HS-27A (cell line): ENCODE data around the gene HIP1.
A peak's percentile ranks its signal among the peaks of the same experiment; 100 is the strongest.
"Not testable (repeated sequence)": the region's sequence is repeated elsewhere in the genome, so short reads cannot be mapped to it uniquely, and the experiment has no call there.

ENCODE experiments used
- DNase-seq: peaks from one replicate; pipeline ENCODE4 v3.0.0-alpha.2; 2012; ENCODE audit warnings: low read depth, missing footprints

Gene HIP1

DNA sequence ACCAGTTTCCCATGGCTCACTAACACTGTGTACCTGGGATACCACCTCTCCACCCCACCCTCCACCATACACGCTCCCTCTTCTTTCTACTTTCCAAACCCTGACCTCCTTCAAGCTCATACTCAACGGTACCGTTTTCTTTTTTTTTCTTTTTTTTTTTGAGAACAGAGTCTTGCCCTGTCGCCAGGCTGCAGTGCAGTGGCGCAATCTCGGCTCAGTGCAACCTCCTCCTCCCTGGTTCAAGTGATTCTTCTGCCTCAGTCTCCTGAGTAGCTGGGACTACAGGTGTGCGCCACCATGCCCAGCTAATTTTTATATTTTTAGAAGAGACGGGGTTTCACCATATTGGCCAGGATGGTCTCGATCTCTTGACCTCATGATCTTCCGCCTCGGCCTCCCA, 129.3 kb downstream of the HIP1 start:
- DNase-seq: not testable (repeated sequence)

- DNase-seq: no peak
Measured at GRCh38 chr7:75608451-75609122, 130.2 kb downstream of the HIP1 start.

DNA sequence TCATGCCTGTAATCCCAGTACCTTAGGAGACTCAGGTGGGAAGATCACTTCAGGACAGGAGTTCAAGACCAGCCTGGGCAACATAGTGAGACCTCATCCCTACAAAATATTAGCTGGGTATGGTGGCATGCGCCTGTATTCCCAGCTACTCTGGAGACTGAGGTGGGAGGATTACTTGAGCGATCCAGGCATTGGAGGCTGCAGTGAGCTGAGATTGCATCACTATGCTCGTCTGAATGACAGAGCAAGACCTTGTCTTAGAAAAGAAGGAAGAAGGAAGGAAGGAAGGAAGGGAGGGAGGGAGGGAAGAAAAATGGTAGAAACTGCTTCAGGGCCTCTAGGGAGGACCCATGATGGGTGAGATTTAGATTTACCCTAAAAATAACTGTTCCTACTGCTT, 134.3 kb downstream of the HIP1 start:
- DNase-seq: no peak

- not testable (repeated sequence) for DNase-seq
Measured at GRCh38 chr7:75602831-75603230, 135.9 kb downstream of the HIP1 start.

DNA sequence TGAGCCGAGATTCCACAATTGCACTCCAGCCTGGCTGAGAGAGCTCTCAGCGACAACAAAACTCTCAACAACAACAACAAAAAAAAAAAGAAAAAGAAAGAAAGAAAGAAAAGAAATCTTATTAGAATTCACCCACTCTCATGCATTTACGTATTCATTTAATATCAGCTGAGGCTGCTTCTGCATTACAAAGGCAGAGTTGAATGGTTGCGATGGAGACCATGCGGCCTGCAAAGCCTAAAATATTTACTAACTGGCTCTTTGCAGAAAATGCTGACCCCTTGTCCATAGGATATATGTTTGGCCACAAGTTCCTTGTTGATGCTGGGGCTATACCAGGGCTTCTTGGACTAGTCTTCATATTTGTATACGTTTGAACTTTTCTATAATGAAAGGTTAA, 137.2 kb downstream of the HIP1 start:
- no peak for DNase-seq

DNA sequence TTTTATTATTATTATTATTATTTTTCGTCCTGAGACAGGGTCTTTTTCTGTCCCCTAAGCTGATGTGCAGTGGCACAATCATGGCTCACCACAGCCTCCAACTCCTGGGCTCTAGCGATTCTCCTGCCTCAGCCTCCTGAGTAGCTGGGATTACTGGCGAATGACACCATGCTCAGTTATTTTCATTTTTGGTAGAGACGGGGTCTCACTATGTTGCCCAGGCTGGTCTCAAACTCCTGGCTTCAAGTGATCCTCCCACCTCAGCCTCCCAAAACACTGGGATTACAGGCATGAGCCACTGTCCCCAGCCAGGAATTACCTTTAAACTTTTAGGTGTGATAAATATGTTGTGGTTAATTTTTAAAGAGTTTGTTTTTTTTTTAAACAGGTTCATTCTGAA, 138.0 kb downstream of the HIP1 start:
- DNase-seq: not testable (repeated sequence)

GRCh38 chr7:75599244-75599781, 139.4 kb downstream of the HIP1 start:
- no peak for DNase-seq

- DNase-seq: peak; percentile 5
Measured at GRCh38 chr7:75596727-75597614, 141.8 kb downstream of the HIP1 start.

DNA sequence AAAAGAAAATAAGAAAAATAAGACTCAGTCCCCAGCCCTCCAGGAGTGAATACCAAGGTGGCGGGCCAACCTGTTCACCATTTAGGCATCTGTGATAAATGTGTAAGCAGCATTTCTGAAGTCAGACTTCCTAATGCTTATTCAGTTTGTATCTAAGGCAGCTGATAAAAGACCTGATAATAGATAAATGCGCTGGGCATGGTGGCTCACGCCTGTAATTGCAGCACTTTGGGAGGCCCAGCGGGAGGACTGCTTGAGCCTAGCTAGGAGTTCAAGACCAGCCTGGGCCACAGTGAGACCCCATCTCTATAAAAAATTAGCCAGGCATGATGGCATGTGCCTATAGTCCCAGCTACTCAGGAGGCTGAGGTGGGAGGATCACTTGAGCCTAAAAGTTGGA, 143.0 kb downstream of the HIP1 start:
- no peak for DNase-seq

DNA sequence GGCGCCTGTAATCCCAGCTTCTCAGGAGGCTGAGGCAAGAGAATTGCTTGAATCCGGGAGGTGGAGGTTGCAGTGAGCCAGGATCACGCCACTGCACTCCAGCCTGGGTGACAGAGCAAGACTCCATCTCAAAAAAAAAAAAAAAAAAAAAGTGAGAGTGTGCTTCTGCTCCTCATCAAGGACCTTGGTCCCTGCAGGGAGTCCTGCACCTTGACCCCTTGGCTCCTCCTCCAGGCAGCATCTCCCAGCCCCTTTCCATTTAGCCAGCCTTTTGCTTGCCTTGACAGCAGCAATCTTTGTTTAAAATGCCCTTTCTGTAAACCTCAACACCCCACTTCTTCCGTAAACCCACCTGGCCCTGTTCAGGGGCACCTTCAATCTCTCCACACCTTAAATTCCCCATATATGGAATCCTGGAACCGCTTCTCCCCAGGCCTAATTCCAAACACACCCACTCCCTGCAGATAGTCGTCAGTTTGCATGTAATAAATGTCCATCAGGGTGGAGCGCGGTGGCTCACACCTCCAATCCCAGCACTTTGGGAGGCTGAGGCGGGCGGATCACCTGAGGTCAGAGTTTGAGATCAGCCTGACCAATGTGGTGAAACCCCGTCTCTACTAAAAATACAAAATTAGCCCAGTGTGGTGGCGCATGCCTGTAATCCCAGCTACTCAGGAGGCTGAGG, 145.1 kb downstream of the HIP1 start:
- DNase-seq: not testable (repeated sequence)

GRCh38 chr7:75591467-75592255, 147.1 kb downstream of the HIP1 start:
- DNase-seq: no peak

GRCh38 chr7:75590373-75591005, 148.3 kb downstream of the HIP1 start:
- DNase-seq: no peak

DNA sequence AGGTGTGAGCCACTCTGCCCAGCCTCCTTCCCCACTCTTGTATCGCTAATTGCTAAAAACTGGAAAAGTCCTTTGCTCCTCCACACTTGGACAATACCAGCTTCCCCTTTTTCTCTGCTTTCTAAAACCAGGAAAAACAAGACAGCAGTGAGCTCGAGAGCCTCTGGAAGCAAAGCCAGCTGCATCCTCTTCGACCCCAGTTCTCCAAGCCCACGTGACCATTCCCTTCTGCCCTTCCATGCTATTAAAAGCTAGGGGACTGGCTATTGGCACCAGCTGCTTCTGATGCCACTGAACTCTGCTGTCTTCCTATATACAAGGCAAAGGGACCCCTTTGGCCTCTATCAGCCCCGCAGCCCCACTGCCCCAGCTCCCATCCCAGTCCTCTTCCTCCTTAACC, 154.4 kb downstream of the HIP1 start:
- DNase-seq: no peak

GRCh38 chr7:75583255-75583654, 155.5 kb downstream of the HIP1 start:
- no peak for DNase-seq

DNA sequence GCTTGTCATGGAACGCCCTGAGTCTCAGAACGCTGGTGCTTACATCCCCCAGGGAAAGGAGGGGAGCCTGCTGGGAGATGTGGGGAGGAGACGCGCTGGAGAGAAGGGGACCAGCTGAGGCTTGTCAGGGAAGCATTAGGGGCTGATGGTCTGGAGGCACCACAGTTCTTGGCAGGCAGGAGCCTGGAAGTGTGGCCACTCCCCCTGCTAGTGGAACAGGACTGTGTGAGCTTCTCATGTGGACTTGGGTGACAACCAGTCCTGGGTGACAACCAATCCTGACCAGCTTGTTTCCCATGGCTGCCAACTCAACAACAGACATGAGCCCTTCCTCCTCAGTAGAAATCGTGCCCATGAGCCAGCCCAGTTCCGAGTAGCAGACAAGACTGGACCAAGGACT, 158.8 kb downstream of the HIP1 start:
- no peak for DNase-seq

DNA sequence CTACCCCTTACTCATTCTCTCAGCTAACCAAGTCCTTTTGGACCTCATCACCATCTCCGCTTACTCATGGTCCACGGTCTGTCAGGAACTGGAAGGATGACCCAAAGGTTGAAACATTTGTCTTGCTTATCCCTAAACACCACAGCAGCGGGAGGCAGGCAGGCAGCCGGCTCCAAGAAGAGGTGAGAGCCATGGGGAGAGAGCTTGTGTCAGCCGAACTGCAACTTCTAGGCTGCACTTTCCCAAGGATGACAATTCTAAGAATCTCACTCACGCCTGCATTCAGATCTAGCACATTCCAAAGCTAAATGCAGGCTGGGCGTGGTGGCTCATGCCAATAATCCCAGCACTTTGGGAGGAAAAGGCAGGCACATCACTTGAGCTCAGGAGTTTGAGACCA, 160.7 kb downstream of the HIP1 start:
- no peak for DNase-seq

GRCh38 chr7:75575488-75576121, 163.1 kb downstream of the HIP1 start:
- DNase-seq: no peak

DNA sequence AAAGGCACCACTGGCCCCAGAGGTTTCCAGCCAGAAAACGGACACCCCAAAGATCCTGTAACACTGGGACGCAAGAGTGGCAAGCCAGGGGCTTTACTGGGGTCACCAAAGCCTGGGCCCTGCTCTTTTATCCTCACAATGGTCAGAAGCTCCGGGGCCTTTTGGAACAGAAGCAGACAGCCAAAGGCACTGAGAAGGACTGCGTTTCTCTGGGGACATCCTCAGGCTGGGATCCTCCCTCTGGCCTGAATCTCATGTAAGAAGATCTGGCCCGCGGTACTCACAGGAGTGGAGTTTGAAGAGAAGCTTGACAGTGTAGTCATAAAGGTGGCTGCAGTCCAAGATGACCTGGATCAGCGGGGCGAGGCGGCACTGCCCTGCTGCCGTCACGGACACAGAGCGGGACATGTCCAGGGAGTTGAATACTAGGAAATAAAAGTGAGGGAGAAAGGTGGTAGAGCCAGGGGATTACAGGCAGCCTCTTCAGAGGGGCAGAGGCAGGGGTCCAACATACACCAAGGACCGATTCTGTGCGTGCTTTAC, 165.2 kb downstream of the HIP1 start:
- DNase-seq: no peak

- no peak for DNase-seq
Measured at GRCh38 chr7:75572814-75573213, 165.9 kb downstream of the HIP1 start.

DNA sequence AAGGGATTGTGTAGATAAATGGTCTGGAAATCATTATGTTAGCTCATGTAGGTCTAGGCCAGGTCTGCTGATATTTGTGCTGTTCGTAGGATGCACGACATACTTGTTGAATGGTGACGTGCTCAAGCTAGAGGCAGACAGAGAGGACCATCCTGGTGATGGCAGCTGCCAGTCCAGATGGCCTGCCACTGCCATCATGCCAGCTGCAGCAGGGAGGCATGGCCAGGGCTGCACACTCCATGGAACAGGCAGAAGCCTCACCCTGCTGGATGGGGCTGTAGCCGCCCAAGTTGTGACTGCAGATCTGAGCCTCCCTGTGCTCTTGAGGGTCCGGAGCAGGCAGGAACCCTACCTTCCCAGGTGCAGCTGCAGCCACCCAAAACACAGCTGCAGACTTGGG, 166.3 kb downstream of the HIP1 start:
- DNase-seq: no peak

DNA sequence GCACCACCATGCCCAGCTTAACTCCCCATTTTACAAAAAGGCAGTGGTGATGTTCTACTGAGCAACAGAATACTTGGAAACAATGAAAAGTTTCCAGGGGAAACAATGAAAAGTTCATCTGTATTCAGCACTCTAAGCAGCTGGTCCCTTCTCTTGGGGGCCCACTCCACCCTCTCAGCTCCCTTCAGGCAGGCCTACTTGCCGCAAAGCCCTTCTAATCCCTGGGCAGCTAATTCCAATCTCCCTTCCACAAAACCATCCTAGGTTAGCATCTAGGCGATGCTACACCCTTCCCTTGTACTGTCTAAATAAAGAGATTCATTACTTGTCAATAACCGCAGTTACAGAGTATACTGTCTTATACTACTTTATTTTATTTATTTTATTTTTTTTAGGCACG, 167.5 kb downstream of the HIP1 start:
- DNase-seq: no peak
